Uterus (tissue), 2 donors: ENCODE data around the gene NCOA5.

Experiments used
- CTCF ChIP-seq, 4 experiments: fragments of 200-600 bp in 2 of 4; fragments of 450-650 bp in 2 of 4; sonication (generic) in 2 of 4; IDR thresholded peaks; one replicate each; pipeline ENCODE4 v1.5.1; 2016 to 2019; ENCODE audit warnings: antibody characterized with exemption in 4 of 4, mild to moderate bottlenecking in 2 of 4, moderate library complexity in 1 of 4
- POLR2A ChIP-seq, 2 donors: fragments of 450-650 bp; IDR thresholded peaks; one replicate each; pipeline ENCODE4 v1.6.1; 2016; ENCODE audit warnings: antibody characterized with exemption in 2 of 2, mild to moderate bottlenecking in 1 of 2, moderate library complexity in 1 of 2

- TF ChIP-seq CTCF (IDR thresholded peaks at IDR 0.05) = no peak
- no peak for TF ChIP-seq POLR2A (IDR thresholded peaks at IDR 0.05)
Measured at GRCh38 chr20:46035253-46035652, 54.5 kb downstream of the NCOA5 start.
